GM19025 (cell line): ENCODE results near the gene CEP162.
"Not testable (repeated sequence)": the region's sequence is repeated elsewhere in the genome, so short reads cannot be mapped to it uniquely, and the experiment has no call there.

ENCODE experiments used
- ATAC-seq: cut with Tn5 transposase; IDR thresholded peaks from one replicate; pipeline ENCODE4 v1.9.1; 2021; ENCODE audit warnings: mild to moderate bottlenecking, low read depth, moderate library complexity; ENCODE audit not compliant: unreplicated experiment

Gene CEP162

GRCh38 chr6:84227434-84228197 is at the start of gene CEP162:
CEP162 (minus strand) TSS chr6:84227643; CDS start chr6:84226393, 1,250 bp downstream.
- peak; percentile 98 for ATAC-seq

GRCh38 chr6:84274856-84275255 is 47.4 kb upstream of the CEP162 start:
- no peak for ATAC-seq

- no peak for ATAC-seq
Measured at GRCh38 chr6:84273048-84273809, 45.8 kb upstream of the CEP162 start.

GRCh38 chr6:84272298-84272697 is 44.9 kb upstream of the CEP162 start:
- ATAC-seq, result no peak

- no peak for ATAC-seq
Measured at GRCh38 chr6:84271061-84271716, 43.7 kb upstream of the CEP162 start.

GRCh38 chr6:84269947-84270733 is 42.7 kb upstream of the CEP162 start:
- ATAC-seq, result no peak

- ATAC-seq, result no peak
Measured at GRCh38 chr6:84268781-84269180, 41.3 kb upstream of the CEP162 start.

- ATAC-seq, result no peak
Measured at GRCh38 chr6:84263557-84263956, 36.1 kb upstream of the CEP162 start.

- ATAC-seq, result no peak
Measured at GRCh38 chr6:84260926-84261325, 33.5 kb upstream of the CEP162 start.

GRCh38 chr6:84260196-84260595 is 32.8 kb upstream of the CEP162 start:
- no peak for ATAC-seq

- ATAC-seq, result no peak
Measured at GRCh38 chr6:84258866-84259265, 31.4 kb upstream of the CEP162 start.

- ATAC-seq, result no peak
Measured at GRCh38 chr6:84258268-84258667, 30.8 kb upstream of the CEP162 start.

- no peak for ATAC-seq
Measured at GRCh38 chr6:84255641-84256040, 28.2 kb upstream of the CEP162 start.

GRCh38 chr6:84253380-84253779 is 25.9 kb upstream of the CEP162 start:
- ATAC-seq, result no peak

- ATAC-seq, result no peak
Measured at GRCh38 chr6:84251891-84252539, 24.6 kb upstream of the CEP162 start.

- no peak for ATAC-seq
Measured at GRCh38 chr6:84249724-84250123, 22.3 kb upstream of the CEP162 start.

GRCh38 chr6:84244416-84245081 is 17.1 kb upstream of the CEP162 start:
- ATAC-seq, result not testable (repeated sequence)

GRCh38 chr6:84243240-84243639 is 15.8 kb upstream of the CEP162 start:
- no peak for ATAC-seq

GRCh38 chr6:84242265-84242664 is 14.8 kb upstream of the CEP162 start:
- peak; percentile 48 for ATAC-seq

GRCh38 chr6:84228198-84228543 is 728 bp upstream of the CEP162 start:
- ATAC-seq, result no peak
